Measurements from ENCODE around the gene POMT1. TPM values are rescaled to one million over a fixed set of nuclear protein-coding genes. Genes with fewer than 3 reads are reported as not detected.

The POMT1 gene
- total RNA-seq, 2 donors from 2014 or later, result 22.1 to 34.6 TPM

DNA sequence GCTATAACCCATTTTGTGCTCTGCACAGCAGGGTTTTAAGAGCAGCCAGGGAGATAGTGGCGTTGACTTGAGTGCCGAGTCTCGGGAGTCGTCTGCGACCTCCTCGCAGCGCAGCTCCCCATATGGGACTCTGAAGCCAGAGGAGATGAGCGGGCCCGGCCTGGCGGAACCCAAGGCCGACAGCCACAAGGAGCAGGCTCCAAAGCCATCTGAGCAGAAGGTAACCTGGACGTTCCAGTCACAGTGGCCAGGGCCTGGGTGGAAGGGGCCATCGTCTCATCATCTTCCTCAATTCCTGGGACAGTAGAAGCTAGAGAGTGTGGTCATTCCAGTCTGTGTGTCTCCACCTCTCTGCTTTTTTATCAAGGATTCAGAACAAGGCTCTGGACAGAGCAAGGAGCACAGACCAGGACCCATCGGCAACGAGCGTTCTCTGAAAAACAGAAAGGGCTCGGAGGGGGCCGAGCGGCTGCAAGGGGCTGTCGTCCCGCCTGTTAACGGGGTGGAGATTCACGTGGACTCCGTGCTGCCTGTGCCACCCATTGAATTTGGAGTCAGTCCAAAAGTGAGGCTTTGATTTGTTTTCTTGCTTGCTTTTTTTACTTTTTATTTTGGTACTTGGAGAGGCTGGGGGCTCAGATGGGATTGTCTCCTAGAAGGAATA is 20.2 kb upstream of the POMT1 start:
- 87 to 89% methylated on average over 12 to 24 of the region's 24 CpGs for WGBS, 2 donors
- no peak for ATAC-seq
- TF ChIP-seq, protein P1, sequence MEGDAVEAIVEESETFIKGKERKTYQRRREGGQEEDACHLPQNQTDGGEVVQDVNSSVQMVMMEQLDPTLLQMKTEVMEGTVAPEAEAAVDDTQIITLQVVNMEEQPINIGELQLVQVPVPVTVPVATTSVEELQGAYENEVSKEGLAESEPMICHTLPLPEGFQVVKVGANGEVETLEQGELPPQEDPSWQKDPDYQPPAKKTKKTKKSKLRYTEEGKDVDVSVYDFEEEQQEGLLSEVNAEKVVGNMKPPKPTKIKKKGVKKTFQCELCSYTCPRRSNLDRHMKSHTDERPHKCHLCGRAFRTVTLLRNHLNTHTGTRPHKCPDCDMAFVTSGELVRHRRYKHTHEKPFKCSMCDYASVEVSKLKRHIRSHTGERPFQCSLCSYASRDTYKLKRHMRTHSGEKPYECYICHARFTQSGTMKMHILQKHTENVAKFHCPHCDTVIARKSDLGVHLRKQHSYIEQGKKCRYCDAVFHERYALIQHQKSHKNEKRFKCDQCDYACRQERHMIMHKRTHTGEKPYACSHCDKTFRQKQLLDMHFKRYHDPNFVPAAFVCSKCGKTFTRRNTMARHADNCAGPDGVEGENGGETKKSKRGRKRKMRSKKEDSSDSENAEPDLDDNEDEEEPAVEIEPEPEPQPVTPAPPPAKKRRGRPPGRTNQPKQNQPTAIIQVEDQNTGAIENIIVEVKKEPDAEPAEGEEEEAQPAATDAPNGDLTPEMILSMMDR (IDR thresholded peaks at IDR 0.05), result no peak
- no peak for TF ChIP-seq POLR2A (IDR thresholded peaks at IDR 0.05)

DNA sequence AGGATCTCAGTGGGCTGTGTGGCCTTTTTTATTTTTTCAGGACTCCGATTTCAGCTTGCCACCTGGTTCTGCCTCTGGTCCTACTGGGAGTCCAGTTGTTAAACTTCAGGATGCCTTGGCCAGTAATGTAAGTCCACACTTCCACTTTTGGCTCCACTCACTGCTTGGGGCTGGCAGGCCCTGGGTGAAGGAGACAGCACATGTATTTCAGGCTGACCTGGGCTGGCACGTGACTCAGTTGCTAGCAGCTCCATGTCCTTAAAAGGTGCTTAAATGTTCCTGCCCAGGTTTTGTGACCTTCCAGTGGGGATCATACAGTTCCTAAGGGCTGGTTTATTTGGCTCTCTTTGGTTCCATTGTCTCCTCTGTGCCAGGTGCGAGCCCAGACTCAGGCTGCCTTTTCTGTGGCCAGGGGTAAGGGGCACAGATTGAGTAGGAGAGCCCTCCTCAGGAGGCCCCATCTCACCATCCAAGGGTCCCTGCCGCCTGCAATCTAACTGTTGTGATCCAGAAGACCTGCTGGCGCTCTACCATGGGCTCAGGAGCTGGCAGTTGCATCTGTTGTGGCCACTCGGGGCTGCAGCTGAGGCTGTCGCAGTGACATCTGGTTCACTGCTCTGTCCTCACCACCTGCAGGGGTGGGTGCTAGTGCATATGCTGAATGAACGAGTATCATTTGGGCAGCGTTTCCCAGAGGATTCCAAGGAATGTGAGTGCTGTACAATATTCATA is 19.2 kb upstream of the POMT1 start:
- TF ChIP-seq, protein P1 (IDR thresholded peaks at IDR 0.05), result no peak
- TF ChIP-seq POLR2A (IDR thresholded peaks at IDR 0.05), result no peak
- 78 to 84% methylated on average over 5 to 9 of the region's 9 CpGs for WGBS, 2 donors
- no peak overlapping the region for H3K27ac ChIP-seq
- ATAC-seq (no peak), DNase-seq (no peak)
- no peak overlapping the region for H3K4me3 ChIP-seq
- H3K9me3 ChIP-seq, result no peaks in the 10 kb centered on the region
- intact Hi-C loops (cut with DNase I), result no loop called here
- H3K4me1 ChIP-seq, result no peaks in the 10 kb centered on the region
- no peaks in the 10 kb centered on the region for H3K27me3 ChIP-seq
- H3K36me3 ChIP-seq (replicated peaks in 1 of 2; ENCODE audit: insufficient read depth in 1 of 2, low read depth in 2 of 2), result peaks cover 36 to 69% of the 10 kb centered on the region in 2 donors

More for the DNA sequence above, 20.2 kb upstream of the POMT1 start:
- Histone ChIP-seq H3K4me3 (no peak overlapping the region), H3K27ac (no peak overlapping the region), H3K9me3 (no peaks in the 10 kb centered on the region), H3K4me1 (no peaks in the 10 kb centered on the region), H3K36me3 (replicated peaks in 1 of 2; ENCODE audit: insufficient read depth in 1 of 2, low read depth in 2 of 2) (peaks cover 36 to 61% of the 10 kb centered on the region in 2 donors), H3K27me3 (no peaks in the 10 kb centered on the region)
- intact Hi-C loops (cut with DNase I), result no loop called here
- no peak for DNase-seq

DNA sequence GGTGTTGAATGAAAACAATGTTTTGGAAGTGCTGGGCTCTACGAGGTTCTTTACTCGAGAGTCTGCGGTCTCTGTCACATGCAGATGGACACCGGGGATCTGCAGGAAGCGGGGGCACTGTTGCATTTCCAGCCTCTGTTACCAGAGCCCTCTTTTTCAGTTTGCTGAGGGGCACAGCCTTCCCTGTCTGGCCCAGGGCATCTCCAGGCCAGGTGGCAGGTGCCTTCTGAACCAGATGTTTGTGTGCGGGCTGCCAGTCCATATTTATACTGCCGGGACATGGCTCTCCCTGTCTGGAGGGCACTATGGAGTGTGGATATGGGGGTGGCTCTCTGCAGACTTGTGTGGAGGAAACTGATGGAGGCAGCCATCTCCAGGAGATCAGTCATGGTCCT is 18.7 kb upstream of the POMT1 start:
- TF ChIP-seq POLR2A (IDR thresholded peaks at IDR 0.05), result no peak
- TF ChIP-seq, protein P1 (IDR thresholded peaks at IDR 0.05), result no peak
- intact Hi-C loops (cut with DNase I), result no loop called here
- H3K9me3 ChIP-seq, result no peaks in the 10 kb centered on the region
- H3K27ac ChIP-seq, result no peak overlapping the region
- H3K4me1 ChIP-seq, result no peaks in the 10 kb centered on the region
- DNase-seq (no peak), ATAC-seq (no peak)
- H3K27me3 ChIP-seq, result no peaks in the 10 kb centered on the region
- peaks cover 32 to 70% of the 10 kb centered on the region in 2 donors for H3K36me3 ChIP-seq (replicated peaks in 1 of 2; ENCODE audit: insufficient read depth in 1 of 2, low read depth in 2 of 2)
- WGBS, 2 donors, result 93 to 94% methylated on average over 6 to 7 of the region's 7 CpGs
- H3K4me3 ChIP-seq, result no peak overlapping the region

DNA sequence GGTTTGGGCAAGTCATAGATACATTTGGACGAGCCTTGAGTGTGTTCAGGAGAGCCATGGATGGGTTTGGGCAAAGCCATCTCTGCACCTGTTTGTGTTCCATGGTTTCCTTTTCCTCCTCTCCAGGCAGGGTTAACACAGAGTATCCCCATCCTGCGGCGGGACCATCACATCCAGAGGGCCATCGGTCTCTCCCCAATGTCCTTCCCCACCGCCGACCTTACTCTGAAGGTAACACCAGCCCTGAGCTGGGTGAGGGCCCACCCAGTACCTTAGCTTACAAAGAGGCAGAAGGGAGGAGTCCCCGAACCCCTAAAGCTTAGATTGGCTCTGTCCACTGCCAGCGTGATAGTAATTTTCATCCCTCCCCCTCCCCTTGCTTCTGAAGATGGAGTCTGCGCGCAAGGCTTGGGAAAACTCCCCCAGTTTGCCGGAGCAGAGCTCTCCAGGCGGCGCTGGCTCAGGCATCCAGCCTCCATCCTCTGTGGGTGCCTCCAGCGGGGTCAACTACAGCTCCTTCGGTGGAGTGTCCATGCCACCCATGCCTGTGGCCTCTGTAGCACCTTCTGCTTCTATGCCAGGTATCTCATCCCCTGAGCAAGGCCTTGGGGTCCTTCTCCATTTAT is 18.0 kb upstream of the POMT1 start:
- no peaks in the 10 kb centered on the region for H3K27me3 ChIP-seq
- WGBS, 2 donors, result 92 to 93% methylated on average over 7 to 15 of the region's 15 CpGs
- ATAC-seq (no peak), DNase-seq (no peak)
- H3K4me3 ChIP-seq, result no peak overlapping the region
- H3K4me1 ChIP-seq, result no peaks in the 10 kb centered on the region
- intact Hi-C loops (cut with DNase I), result no loop called here
- TF ChIP-seq, protein P1 (IDR thresholded peaks at IDR 0.05), result no peak
- H3K9me3 ChIP-seq, result no peaks in the 10 kb centered on the region
- H3K36me3 ChIP-seq (replicated peaks in 1 of 2; ENCODE audit: insufficient read depth in 1 of 2, low read depth in 2 of 2), result peaks cover 27 to 65% of the 10 kb centered on the region in 2 donors
- no peak overlapping the region for H3K27ac ChIP-seq

Measured in body of pancreas (tissue), 4 donors.